Common myeloid progenitor, CD34-positive (primary cell): ENCODE data around the gene RAB28.

Source experiments
- CTCF ChIA-PET: fragments of 350-600 bp; sonication (Branson Sonifier 250); formaldehyde crosslinking; loops from one replicate; lab custom pipeline; 2021; ENCODE audit warnings: antibody characterized with exemption; lab: Charles Lee
- POLR2A ChIA-PET: fragments of 350-600 bp; sonication (Branson Sonifier 250); formaldehyde crosslinking; loops from one replicate; lab custom pipeline; 2021; ENCODE audit warnings: antibody characterized with exemption; lab: Charles Lee
- DNase-seq, 3 donors: peaks; one replicate each; pipeline versions ENCODE4 v3.0.0 to v3.0.0-alpha.2; 2013
- H3K27ac ChIP-seq, 2 experiments: 1 replicate in 1 of 2; 2 replicates in 1 of 2; pipeline ENCODE4 v1.7.0; 2013; ENCODE audit warnings: inconsistent platforms in 2 of 2, low read length in 2 of 2, mild to moderate bottlenecking in 2 of 2, low read depth in 1 of 2, moderate library complexity in 1 of 2; ENCODE audit not compliant: severe bottlenecking in 2 of 2, insufficient read depth in 1 of 2, poor library complexity in 1 of 2
- H3K27me3 ChIP-seq, 5 experiments: replicated peaks in 2 of 5; 1 replicate in 3 of 5; 2 replicates in 2 of 5; pipeline versions ENCODE4 v1.6.1 to v1.7.0; 2013; ENCODE audit warnings: low read length in 4 of 5, mild to moderate bottlenecking in 2 of 5, moderate library complexity in 2 of 5, inconsistent platforms in 1 of 5; ENCODE audit not compliant: insufficient read depth in 5 of 5, control insufficient read depth in 4 of 5
- H3K36me3 ChIP-seq, 4 experiments: 1 replicate in 2 of 4; 2 replicates in 2 of 4; pipeline versions ENCODE4 v1.6.1 to v1.7.0; 2013; ENCODE audit warnings: low read length in 3 of 4, control low read depth in 1 of 4, mild to moderate bottlenecking in 1 of 4; ENCODE audit not compliant: control insufficient read depth in 4 of 4, insufficient read depth in 4 of 4
- H3K4me1 ChIP-seq, 4 experiments: 1 replicate in 3 of 4; 2 replicates in 1 of 4; pipeline versions ENCODE4 v1.6.1 to v1.7.1; 2013; ENCODE audit warnings: low read length in 3 of 4, mild to moderate bottlenecking in 3 of 4, control low read depth in 1 of 4, inconsistent platforms in 1 of 4, moderate library complexity in 1 of 4; ENCODE audit not compliant: control insufficient read depth in 4 of 4, insufficient read depth in 4 of 4; ENCODE audit errors: control extremely low read depth in 1 of 4
- H3K4me3 ChIP-seq, 7 experiments: 1 replicate in 4 of 7; 2 replicates in 3 of 7; pipeline versions ENCODE4 v1.5.1 to v1.7.0; 2013; ENCODE audit warnings: mild to moderate bottlenecking in 7 of 7, low read length in 6 of 7, moderate library complexity in 6 of 7, inconsistent platforms in 2 of 7, low read depth in 2 of 7, control low read depth in 1 of 7; ENCODE audit not compliant: insufficient read depth in 4 of 7, control insufficient read depth in 1 of 7; ENCODE audit errors: extremely low read depth in 1 of 7
- H3K9me3 ChIP-seq, 5 experiments: 1 replicate in 4 of 5; 2 replicates in 1 of 5; pipeline versions ENCODE4 v1.6.1 to v1.7.1; 2013; ENCODE audit warnings: low read length in 4 of 5, mild to moderate bottlenecking in 2 of 5, inconsistent platforms in 1 of 5, low read depth in 1 of 5, moderate library complexity in 1 of 5; ENCODE audit not compliant: control insufficient read depth in 4 of 5, insufficient read depth in 2 of 5; ENCODE audit errors: control extremely low read depth in 1 of 5
- WGBS: methylation state at CpG from one replicate; pipeline ENCODE4 v1.1.5; 2013; ENCODE audit not compliant: insufficient coverage; 5-methylcytosine and 5-hydroxymethylcytosine counted together

RAB28 gene

DNA sequence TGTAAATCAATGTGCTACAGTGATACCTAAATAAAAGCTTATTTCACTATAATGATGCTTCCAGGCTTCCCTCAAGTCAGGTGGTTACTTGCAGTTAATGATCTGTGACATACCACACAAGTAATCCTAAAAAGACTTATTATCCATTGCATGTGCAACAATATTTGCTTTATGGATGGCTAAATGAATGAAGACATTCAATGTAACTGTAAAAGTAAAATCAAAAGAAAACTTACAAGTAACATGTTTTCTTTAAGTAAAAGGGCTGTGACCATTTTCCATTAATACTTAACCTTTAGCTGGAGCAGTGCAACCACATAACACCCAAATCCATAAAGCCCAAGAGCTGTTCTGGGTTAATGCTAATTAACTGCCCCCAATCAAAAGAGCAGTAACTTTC is 42.6 kb downstream of the RAB28 start:
- Histone ChIP-seq H3K27me3 (no peaks in the 10 kb centered on the region), H3K27ac (no peak overlapping the region), H3K4me1 (no peaks in the 10 kb centered on the region), H3K9me3 (peaks cover 0 to 13% (median 5%) of the 10 kb centered on the region in 5 experiments), H3K36me3 (peaks cover 0 to 9% (median 4%) of the 10 kb centered on the region in 4 experiments), H3K4me3 (no peak overlapping the region)
- DNase-seq, result no peak
- POLR2A ChIA-PET, result no interaction called here
- CTCF ChIA-PET, result no interaction called here

DNA sequence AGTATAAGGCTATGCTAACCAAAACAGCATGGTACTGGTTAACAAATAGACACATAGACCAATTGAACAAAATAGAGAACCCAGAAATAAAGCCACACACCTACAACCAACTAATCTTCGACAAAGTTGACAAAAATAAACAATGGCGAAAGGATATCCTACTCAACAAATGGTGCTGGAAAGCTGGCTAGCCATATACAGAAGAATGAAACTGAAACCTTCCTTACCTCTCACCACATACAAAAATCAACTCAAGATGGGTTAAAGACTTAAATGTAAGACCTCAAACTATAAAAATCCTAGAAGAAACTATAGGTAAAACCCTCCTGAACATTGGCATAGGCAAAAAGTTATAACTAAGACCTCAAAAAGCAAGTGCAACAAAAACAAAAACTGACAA is 47.2 kb downstream of the RAB28 start:
- Histone ChIP-seq H3K27me3 (no peaks in the 10 kb centered on the region), H3K4me1 (no peaks in the 10 kb centered on the region), H3K27ac (no peak overlapping the region), H3K4me3 (no peak overlapping the region), H3K36me3 (no peaks in the 10 kb centered on the region), H3K9me3 (peaks cover 0 to 16% (median 5%) of the 10 kb centered on the region in 5 experiments)
- 100% methylated on average over 2 of the region's 2 CpGs for WGBS
- DNase-seq, result no peak
- ChIA-PET CTCF (no interaction called here), POLR2A (no interaction called here)

GRCh38 chr4:13432453-13432852 is 51.7 kb downstream of the RAB28 start:
- H3K27ac ChIP-seq, result no peak overlapping the region
- no CpG with 5 or more reads among the region's 1 CpG for WGBS
- ChIA-PET CTCF (interaction anchor here (1.2 kb wide), 1 partner anchor 16 kb away, joined by 3 read pairs; no protein-coding TSS in a partner anchor), POLR2A (no interaction called here)
- H3K27me3 ChIP-seq, result no peaks in the 10 kb centered on the region
- peaks cover 0 to 8% (median 0%) of the 10 kb centered on the region in 5 experiments for H3K9me3 ChIP-seq
- no peaks in the 10 kb centered on the region for H3K4me1 ChIP-seq
- no peak overlapping the region for H3K4me3 ChIP-seq
- H3K36me3 ChIP-seq, result no peaks in the 10 kb centered on the region
- no peak for DNase-seq

- no peak for DNase-seq
- WGBS, result 96% methylated on average over 8 of the region's 9 CpGs
- Histone ChIP-seq H3K36me3 (no peaks in the 10 kb centered on the region), H3K4me3 (no peak overlapping the region), H3K4me1 (no peaks in the 10 kb centered on the region), H3K9me3 (peaks cover 0 to under 1% (median 0%) of the 10 kb centered on the region in 5 experiments), H3K27ac (no peak overlapping the region), H3K27me3 (no peaks in the 10 kb centered on the region)
- ChIA-PET CTCF (no interaction called here), POLR2A (interaction anchor here (0.6 kb wide), 1 partner anchor 727 kb away, joined by 3 read pairs; no protein-coding TSS in a partner anchor)
Measured at GRCh38 chr4:13430834-13431568, 53.1 kb downstream of the RAB28 start.

DNA sequence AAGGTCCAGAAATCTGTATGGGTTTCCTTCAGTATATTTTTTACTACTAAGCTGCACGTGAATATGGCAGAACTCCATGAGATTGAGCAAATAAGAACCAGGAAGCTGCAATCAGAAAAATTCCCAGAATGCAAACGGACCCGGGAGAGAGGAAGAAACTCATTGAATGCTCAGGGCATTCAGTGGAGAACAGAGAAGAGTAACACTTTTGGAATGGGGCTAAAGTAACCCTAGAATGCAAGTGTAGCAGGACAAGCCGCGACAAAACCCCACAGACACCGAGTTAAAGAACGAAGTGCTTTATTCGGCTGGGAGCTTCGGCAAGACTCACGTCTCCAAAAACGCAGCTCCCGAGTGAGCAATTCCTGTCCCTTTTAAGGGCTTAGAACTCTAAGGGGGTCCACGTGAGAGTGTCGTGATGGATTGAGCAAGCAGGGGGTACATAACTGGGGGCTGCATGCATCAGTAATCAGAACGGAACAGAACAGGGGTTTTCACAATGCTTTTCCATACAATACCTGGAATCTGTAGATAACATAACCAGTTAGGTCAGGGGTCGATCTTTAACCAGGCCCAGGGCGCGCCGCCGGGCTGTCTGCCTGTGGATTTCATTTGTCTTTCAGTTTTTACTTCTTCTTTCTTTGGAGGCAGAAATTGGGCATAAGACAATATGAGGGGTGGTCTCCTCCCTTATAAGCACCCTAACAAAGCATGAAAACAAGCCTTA is 56.4 kb downstream of the RAB28 start:
- CTCF ChIA-PET, result interaction anchor here (1.1 kb wide), 1 partner anchor 15 kb away, joined by 3 read pairs; no protein-coding TSS in a partner anchor
- no peaks in the 10 kb centered on the region for H3K4me1 ChIP-seq
- H3K27ac ChIP-seq, result no peak overlapping the region
- peaks cover 0 to 7% (median 0%) of the 10 kb centered on the region in 5 experiments for H3K9me3 ChIP-seq
- no peaks in the 10 kb centered on the region for H3K27me3 ChIP-seq
- DNase-seq, result no peak
- H3K4me3 ChIP-seq, result no peak overlapping the region
- over 99% methylated on average over 14 of the region's 20 CpGs for WGBS
- H3K36me3 ChIP-seq, result peaks cover 0 to 5% (median 3%) of the 10 kb centered on the region in 4 experiments
- POLR2A ChIA-PET, result interaction anchor here (0.6 kb wide), 1 partner anchor 836 kb away, joined by 3 read pairs; no protein-coding TSS in a partner anchor

GRCh38 chr4:13415068-13415785 is 68.9 kb downstream of the RAB28 start:
- Histone ChIP-seq H3K4me3 (no peak overlapping the region), H3K9me3 (peaks cover 0 to 13% (median 3%) of the 10 kb centered on the region in 5 experiments), H3K27me3 (no peaks in the 10 kb centered on the region), H3K36me3 (no peaks in the 10 kb centered on the region), H3K27ac (no peak overlapping the region), H3K4me1 (peaks cover 0 to 2% (median 0%) of the 10 kb centered on the region in 4 experiments)
- POLR2A ChIA-PET, result no interaction called here
- 64% methylated on average over 24 of the region's 32 CpGs for WGBS
- peak in 2 of 3 donors; percentile 10 to 20 for DNase-seq
- CTCF ChIA-PET, result interaction anchor here (1.0 kb wide), 1 partner anchor 25 kb away, joined by 3 read pairs; no protein-coding TSS in a partner anchor
